Measurements from ENCODE around the gene SPATC1L.
"Not testable (repeated sequence)": the region's sequence is repeated elsewhere in the genome, so short reads cannot be mapped to it uniquely, and the experiment has no call there.

SPATC1L gene

DNA sequence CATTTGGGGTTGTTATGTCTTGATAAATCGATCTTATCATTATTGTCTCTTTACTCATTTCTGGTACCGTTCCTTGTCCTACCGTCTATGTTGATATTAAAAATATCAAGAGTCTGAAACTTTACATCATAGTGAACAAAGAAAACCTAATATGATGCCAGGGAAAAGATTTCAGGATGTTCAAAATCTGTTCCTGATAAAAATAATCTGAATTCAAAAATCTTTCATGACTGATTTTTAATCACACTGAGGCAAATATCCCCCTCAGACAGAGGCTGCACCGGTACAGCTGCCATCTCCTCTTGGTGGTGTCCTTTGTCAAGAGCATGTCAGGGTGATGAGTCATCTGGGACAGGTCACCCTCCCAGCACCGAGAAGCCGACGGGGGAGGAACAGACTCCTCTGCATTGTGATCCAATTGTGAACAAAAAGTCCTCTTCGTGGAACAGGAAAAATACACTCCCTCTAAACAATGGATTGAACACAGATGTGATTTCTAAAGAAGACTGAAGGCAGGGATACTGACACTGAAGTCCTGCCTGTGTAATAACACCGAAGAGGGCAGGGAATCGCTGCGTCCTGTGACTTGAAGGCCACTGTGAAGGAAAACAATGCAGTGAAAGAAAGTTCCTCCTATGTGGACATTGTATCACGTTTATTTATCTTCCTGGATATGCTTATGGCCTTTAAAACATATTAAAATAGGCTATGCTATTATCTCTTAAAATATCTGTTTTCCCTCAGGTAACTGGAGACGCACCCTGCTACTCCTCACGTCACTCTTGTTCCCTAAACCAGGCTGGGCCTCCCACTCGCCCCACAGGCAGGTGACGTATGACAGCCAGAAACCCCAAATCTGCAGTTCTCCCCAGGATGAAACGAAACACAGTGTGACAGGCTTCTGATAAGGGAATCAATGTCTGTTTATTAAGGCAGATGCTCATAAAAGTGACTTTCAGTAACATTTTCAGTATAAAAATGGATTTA is 4.3 kb upstream of the SPATC1L start:
- H3K27ac ChIP-seq = peak overlapping the region; percentile 98

DNA sequence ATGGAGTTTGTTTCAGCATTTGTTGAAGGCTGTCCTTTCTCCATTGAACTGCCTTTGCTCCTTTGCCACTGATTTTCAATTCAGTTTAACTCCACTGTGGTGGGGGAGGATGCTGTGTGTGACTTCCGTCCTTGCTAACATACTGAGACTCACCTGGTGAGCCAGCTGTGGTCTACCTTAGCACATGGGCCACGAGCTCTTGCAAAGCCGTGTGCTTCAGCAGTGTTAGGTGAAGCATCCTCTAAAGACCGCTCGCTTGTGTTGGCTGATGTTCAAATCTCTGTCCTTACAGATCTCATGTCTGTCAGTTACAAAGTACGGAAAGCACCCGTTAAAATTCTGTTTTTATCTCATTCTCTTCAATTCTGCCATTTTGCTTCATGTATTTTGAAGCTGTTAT is 3.6 kb upstream of the SPATC1L start:
- H3K27ac ChIP-seq = peak overlapping the region; percentile 98
- TF ChIP-seq, protein P1, sequence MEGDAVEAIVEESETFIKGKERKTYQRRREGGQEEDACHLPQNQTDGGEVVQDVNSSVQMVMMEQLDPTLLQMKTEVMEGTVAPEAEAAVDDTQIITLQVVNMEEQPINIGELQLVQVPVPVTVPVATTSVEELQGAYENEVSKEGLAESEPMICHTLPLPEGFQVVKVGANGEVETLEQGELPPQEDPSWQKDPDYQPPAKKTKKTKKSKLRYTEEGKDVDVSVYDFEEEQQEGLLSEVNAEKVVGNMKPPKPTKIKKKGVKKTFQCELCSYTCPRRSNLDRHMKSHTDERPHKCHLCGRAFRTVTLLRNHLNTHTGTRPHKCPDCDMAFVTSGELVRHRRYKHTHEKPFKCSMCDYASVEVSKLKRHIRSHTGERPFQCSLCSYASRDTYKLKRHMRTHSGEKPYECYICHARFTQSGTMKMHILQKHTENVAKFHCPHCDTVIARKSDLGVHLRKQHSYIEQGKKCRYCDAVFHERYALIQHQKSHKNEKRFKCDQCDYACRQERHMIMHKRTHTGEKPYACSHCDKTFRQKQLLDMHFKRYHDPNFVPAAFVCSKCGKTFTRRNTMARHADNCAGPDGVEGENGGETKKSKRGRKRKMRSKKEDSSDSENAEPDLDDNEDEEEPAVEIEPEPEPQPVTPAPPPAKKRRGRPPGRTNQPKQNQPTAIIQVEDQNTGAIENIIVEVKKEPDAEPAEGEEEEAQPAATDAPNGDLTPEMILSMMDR (conservative IDR thresholded peaks at IDR 0.05) = no peak

More for the DNA sequence above, 4.3 kb upstream of the SPATC1L start:
- TF ChIP-seq, protein P1 (conservative IDR thresholded peaks at IDR 0.05) = no peak

DNA sequence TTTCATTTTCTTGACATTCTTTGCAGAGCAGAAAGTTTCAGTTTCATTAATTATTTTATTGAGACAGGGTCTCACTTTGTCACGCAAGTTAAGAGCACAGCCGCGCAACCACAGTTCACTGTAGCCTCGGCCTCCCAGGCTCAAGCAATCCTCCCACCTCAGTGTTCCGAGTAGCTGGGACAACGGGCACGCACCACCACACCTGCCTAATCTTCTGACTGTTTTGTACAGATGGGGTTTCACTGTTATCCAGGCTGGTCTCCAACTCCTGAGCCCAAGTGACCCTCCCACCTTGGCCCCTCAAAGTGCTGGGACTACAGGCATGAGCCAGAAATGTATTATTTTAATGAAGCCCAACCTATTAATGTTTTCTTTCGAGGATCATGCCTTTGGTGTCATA is 3.0 kb upstream of the SPATC1L start:
- TF ChIP-seq, protein P1 (conservative IDR thresholded peaks at IDR 0.05) = no peak
- H3K27ac ChIP-seq = peak overlapping the region; percentile 98

DNA sequence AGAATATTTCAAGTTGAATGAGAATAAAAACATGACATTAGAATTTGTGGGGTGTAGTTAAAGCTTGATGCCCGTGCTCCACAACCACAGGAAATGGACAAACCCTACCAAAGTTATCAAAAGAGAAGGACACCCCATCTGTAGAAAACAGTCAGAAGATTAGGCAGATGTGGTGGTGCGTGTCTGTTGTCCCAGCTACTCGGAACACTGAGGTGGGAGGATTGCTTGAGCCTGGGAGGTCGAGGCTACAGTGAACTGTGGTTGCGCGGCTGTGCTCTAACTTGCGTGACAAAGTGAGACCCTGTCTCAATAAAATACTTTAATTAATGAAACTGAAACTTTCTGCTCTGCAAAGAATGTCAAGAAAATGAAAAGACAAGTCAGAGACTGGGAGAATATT is 1.5 kb upstream of the SPATC1L start:
- TF ChIP-seq, protein P1 (conservative IDR thresholded peaks at IDR 0.05) = no peak
- H3K27ac ChIP-seq = no peak overlapping the region

DNA sequence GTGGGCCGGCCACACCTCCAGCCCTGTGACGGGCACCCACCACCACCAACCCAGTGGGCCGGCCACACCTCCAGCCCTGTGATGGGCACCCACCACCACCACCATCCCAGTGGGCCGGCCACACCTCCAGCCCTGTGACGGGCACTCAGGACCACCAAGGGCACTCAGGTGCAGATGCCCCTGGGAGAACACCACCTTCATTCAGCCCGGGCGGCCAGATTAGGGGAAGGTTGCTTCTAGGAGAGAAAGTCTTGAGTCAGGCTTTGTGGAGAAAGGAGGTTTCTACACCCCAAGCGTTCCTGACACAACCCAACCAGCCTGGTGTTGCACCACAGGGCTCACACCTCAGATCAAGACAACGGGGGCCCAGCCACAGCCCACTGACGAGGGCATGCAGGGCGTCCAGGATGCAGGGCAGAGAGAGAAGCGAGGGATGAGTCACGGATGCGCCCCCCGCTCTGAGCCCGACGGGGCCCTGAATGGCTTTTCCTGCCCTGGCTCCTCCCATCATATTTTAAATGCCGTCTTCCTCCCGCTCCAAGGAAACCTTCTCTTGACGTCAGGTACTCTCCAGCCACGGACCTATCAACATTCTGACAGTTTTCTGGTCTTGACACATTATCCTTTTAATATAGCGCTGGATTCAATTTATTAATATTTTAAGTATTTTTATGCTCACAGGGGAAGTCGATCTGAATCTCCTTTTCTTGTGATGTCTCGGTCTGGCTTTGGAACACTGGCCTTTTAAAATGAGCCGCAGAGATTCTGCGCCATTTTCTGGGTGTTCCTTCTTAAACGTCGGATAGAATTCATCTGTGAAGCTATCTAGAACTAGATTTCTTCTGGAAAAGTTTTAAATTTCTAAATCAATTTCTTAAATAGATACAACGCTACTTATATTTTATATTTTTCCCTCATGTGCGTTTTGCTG is 631 bp upstream of the SPATC1L start:
- TF ChIP-seq, protein P1 (conservative IDR thresholded peaks at IDR 0.05) = no peak
- H3K27ac ChIP-seq = no peak overlapping the region

DNA sequence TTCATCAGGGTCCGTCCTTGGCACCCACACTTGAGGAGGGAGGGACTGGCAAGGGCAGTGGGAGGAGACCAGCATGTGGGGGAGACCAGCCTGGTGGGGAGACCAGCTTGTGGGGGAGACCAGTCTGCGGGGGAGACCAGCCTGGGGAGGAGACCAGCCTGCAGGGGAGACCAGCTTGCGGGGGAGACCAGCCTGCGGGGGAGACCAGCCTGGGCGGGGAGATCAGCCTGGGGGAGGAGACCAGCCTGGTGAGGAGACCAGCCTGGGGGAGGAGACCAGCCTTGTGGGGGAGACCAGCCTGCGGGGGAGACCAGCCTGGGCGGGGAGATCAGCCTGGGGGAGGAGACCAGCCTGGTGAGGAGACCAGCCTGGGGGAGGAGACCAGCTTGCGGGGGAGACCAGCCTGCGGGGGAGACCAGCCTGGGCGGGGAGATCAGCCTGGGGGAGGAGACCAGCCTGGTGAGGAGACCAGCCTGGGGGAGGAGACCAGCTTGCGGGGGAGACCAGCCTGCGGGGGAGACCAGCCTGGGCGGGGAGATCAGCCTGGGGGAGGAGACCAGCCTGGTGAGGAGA is 836 bp downstream of the SPATC1L start:
- H3K27ac ChIP-seq = not testable (repeated sequence)

DNA sequence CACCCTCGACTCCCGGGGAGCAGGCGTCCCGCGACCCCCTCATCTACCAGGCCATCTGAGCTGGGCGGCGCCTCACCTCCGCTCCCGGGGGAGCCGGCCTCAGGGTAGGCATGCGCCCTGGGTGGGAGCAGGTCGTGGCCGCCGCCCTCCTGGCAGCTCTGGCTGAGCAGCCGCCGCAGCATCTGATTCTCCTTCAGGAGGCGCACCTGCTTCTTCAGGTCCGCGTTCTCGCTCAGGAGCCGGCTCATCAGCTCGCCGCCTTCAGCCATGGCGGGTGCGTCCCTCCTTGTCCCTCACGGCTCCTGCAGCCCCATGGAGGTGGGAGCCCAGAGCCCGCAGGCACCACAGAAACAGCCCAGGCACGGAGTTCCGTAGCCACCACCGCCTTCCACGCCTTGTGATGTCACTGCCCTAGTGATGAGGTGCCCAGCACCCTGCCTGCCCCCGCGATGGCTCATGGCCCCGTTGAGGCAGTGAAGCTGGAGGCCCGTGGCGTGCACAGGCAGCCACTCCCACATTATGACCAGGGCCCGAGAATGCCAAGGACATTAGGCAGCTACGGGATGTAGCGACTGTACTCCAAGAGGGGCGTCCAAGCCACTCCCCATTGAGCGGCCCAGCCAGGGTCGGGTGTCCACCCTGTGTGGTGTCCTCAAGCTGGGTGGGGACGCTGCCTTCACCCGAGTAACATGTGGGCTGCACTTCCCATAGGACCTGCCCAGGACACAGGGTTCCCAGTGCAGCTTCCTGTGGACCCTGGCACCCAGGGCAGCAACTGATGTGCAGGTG is 1.5 kb downstream of the SPATC1L start:
- TF ChIP-seq, protein P1 (conservative IDR thresholded peaks at IDR 0.05) = no peak
- no peak overlapping the region for H3K27ac ChIP-seq
